Chondrocyte (in vitro differentiated cells): ENCODE measurements around the gene APMAP. TPM values are rescaled to one million over a fixed set of nuclear protein-coding genes. Genes with fewer than 3 reads are reported as not detected.

Source experiments
- DNase-seq: peaks from one replicate; pipeline ENCODE4 v3.0.0; 2021; ENCODE audit warnings: mixed read lengths, low spot score
- H3K27ac Mint-ChIP-seq: one replicate; pipeline ENCODE4 v1.8.0; 2021; ENCODE audit warnings: mild to moderate bottlenecking, moderate library complexity, mixed read lengths; ENCODE audit not compliant: unreplicated experiment
- H3K27me3 Mint-ChIP-seq: 2 replicates; pipeline ENCODE4 v1.8.0; 2021; ENCODE audit warnings: low read depth, mixed read lengths
- H3K36me3 Mint-ChIP-seq: 2 replicates; pipeline ENCODE4 v1.8.0; 2021; ENCODE audit warnings: low read depth, mixed read lengths
- H3K4me1 Mint-ChIP-seq: 2 replicates; pipeline ENCODE4 v1.8.0; 2021; ENCODE audit warnings: low read depth, mild to moderate bottlenecking, mixed read lengths
- H3K4me3 Mint-ChIP-seq: one replicate; pipeline ENCODE4 v1.8.0; 2021; ENCODE audit warnings: mild to moderate bottlenecking, moderate library complexity, mixed read lengths; ENCODE audit not compliant: unreplicated experiment
- H3K9me3 Mint-ChIP-seq: 2 replicates; pipeline ENCODE4 v1.8.0; 2021; ENCODE audit warnings: low read depth, mixed read lengths
- long read RNA-seq: library from polyadenylated mRNA; stranded (forward); transcript quantifications from one replicate; pipeline ENCODE4 v2.0.0, GENCODE V29; 2021
- total RNA-seq: library from RNA; stranded (reverse); gene quantifications from 3 replicates; pipeline ENCODE4 v1.2.1, GENCODE V29; 2021
- TF ChIP-seq, protein P1 (sequence below): fragments of 200-600 bp; sonication (generic); IDR thresholded peaks from 2 replicates; pipeline ENCODE4 v1.5.0; 2021; ENCODE audit warnings: antibody characterized with exemption, mild to moderate bottlenecking, moderate library complexity

The APMAP gene, protein sequence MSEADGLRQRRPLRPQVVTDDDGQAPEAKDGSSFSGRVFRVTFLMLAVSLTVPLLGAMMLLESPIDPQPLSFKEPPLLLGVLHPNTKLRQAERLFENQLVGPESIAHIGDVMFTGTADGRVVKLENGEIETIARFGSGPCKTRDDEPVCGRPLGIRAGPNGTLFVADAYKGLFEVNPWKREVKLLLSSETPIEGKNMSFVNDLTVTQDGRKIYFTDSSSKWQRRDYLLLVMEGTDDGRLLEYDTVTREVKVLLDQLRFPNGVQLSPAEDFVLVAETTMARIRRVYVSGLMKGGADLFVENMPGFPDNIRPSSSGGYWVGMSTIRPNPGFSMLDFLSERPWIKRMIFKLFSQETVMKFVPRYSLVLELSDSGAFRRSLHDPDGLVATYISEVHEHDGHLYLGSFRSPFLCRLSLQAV
- total RNA-seq, result 77.7 to 82.2 TPM (median 79.9 TPM) in 3 replicates
- long read RNA-seq, transcript APMAP-201 (9 exons, 2,430 nt), result major isoform, 264 of 296 reads
- long read RNA-seq, partial matches to known transcripts, result 7 of 296 reads
- long read RNA-seq, other reads (novel, unspliced or antisense), result 25 of 296 reads

- Mint-ChIP-seq H3K4me3 (peak within 1 kb of the TSS; percentile 90), H3K4me1 (peaks cover 42% of the 10 kb centered on the region), H3K27me3 (peaks cover 2% of the 10 kb centered on the region)
Observed at GRCh38 chr20:24992487-24993205, at the start of gene APMAP. Gene APMAP, minus strand, starts transcription at chr20:24992751. Its CDS starts 63 bp downstream, at chr20:24992688.

DNA sequence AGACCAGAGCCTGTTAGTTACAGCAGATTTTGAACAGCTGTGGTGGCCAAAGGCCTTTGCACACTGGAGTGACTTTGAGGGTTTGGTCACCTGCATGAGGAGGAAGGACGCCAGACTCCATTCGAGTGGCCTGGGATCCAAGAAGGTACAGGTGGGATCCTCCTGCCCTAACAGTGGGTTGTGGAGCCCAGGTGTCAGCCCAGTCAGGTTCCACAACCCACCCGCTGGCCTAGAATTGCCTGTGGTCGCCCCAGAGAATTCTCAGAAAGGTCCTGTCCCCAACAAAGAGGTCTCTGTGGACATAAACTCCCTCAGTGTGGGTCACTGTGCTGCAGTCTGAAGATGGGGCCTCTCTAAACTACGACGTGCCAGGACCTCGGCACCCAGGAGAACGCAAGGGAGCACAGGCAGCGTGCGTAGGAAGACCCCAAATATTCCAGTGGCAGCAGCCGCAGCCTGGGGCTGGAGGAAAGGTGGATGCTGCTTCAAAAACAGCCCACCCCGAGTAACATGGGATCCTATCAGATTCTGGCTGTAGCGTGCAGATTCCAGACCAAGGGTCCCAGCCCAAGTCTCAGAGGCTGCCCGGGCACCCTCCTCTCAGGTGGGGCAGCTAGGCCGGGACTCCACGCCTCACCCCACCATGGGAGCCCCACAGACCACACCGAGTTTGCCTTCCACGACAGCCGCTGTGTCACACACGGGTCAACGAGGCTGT is 49.4 kb upstream of the APMAP start:
- Mint-ChIP-seq H3K36me3 (peaks cover 1% of the 10 kb centered on the region), H3K4me1 (peaks cover 30% of the 10 kb centered on the region), H3K27ac (no peak overlapping the region), H3K27me3 (no peaks in the 10 kb centered on the region), H3K9me3 (no peaks in the 10 kb centered on the region), H3K4me3 (no peak overlapping the region)
- peak; percentile 49 for DNase-seq
- TF ChIP-seq, protein P1, sequence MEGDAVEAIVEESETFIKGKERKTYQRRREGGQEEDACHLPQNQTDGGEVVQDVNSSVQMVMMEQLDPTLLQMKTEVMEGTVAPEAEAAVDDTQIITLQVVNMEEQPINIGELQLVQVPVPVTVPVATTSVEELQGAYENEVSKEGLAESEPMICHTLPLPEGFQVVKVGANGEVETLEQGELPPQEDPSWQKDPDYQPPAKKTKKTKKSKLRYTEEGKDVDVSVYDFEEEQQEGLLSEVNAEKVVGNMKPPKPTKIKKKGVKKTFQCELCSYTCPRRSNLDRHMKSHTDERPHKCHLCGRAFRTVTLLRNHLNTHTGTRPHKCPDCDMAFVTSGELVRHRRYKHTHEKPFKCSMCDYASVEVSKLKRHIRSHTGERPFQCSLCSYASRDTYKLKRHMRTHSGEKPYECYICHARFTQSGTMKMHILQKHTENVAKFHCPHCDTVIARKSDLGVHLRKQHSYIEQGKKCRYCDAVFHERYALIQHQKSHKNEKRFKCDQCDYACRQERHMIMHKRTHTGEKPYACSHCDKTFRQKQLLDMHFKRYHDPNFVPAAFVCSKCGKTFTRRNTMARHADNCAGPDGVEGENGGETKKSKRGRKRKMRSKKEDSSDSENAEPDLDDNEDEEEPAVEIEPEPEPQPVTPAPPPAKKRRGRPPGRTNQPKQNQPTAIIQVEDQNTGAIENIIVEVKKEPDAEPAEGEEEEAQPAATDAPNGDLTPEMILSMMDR, result no peak

More at GRCh38 chr20:24992487-24993205, at the start of gene APMAP:
- H3K9me3 Mint-ChIP-seq, result no peaks in the 10 kb centered on the region
- TF ChIP-seq, protein P1, result no peak
- H3K36me3 Mint-ChIP-seq, result no peaks in the 10 kb centered on the region
- H3K27ac Mint-ChIP-seq, result peak within 1 kb of the TSS; percentile 96
- no peak for DNase-seq

DNA sequence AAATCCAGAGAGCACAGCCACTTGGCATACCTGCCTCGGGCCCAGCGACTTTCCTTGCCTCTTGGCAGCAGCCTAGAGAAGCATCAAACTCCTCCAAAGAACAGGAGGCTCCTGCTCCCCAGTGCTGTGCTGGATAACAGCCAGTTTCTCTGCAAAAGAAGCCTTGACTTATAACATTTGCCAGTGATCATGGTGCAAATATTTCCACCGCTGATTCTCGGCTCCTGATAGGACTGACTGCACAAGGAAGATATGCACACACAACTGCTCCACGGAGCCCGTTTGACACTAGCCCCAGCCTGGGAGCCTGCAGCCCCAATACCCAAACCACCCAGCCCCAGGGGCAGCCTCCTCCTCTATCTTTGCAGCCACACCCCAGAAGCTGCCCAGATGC is 47.9 kb upstream of the APMAP start:
- Mint-ChIP-seq H3K27ac (peak overlapping the region; percentile 69), H3K9me3 (no peaks in the 10 kb centered on the region), H3K4me3 (no peak overlapping the region), H3K27me3 (no peaks in the 10 kb centered on the region), H3K4me1 (peaks cover 43% of the 10 kb centered on the region), H3K36me3 (no peaks in the 10 kb centered on the region)
- DNase-seq, result no peak
- TF ChIP-seq, protein P1, result no peak

- Mint-ChIP-seq H3K4me1 (peaks cover 43% of the 10 kb centered on the region), H3K27ac (peak overlapping the region; percentile 69), H3K4me3 (no peak overlapping the region), H3K9me3 (no peaks in the 10 kb centered on the region), H3K27me3 (no peaks in the 10 kb centered on the region), H3K36me3 (no peaks in the 10 kb centered on the region)
- TF ChIP-seq, protein P1, result no peak
- peak; percentile 85 for DNase-seq
Observed at GRCh38 chr20:25039697-25040437, 47.3 kb upstream of the APMAP start.
